DMS79 treated with DMSO at 0.1 percent for 48 hours (cell line): Measurements from ENCODE around the gene DIDO1.

Source experiments
- DNase-seq: peaks from one replicate; lab custom pipeline; 2025; lab: John Stamatoyannopoulos, UW

The DIDO1 gene

DNA sequence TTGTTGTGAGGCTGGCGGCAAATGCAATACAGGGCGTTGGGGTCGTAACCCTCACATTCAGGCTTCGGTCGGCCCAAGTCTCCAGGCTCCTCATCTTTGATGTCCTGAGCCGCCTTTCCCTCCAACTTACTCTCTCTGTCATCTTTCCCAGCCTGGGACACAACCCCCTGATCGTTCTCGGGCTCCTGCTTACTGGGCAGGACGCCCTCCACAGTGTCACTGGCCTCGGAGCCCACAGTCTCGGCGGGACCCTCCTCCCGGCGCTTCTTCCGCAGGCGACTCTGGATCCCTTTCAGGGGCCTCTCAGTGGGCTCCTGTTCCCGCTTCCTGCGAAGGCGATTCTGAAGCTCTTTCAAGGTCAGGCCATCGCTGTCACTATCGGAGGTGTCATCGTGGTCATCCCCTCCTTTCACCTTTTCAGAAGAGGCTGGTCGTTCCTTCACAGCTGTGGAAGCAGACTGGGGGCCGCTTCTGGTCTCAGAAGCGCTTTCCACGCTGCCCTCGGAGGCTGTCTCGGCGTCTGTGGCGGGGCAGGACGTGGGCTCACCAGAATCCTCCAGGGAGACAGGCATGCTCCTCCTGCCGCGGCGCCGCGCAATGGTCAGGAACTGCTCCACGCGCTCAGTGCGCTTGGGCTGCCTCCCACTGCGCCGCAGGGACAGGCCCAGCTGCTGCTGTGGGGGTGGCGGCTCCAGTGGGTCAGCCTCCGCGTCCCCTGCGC lies 15.4 kb downstream of the DIDO1 start:
- no peak for DNase-seq

DNA sequence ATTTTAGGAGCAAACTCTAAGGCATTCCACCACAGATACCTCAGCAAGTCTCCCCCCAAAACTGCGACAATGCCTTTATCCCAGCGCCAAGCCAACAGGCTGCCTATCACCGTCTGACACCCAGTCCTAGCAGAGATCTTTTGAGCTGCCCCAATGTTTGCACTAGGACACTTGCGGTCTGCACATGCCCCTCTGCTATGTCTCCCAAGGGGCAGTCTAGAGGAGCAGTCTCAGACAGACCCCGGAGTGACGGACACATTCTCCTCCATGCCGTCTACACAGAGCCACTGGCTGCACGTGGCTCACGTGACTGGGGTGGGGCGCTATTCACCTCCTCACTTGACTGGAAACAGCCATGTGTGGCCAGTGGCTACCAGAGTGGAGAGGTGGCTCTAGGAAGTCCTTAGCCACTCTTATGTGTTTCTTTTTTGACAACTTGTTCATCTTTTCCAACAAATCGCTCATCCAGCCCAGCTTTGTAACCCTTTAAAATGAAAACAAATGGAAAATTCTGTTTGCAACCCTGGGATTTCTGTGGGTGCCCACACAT lies 16.0 kb downstream of the DIDO1 start:
- no peak for DNase-seq

GRCh38 chr20:62908971-62909791 lies 17.1 kb downstream of the DIDO1 start:
- DNase-seq, result peak; percentile 39

- DNase-seq, result no peak
Observed at GRCh38 chr20:62907384-62908317, 18.7 kb downstream of the DIDO1 start.

- no peak for DNase-seq
Observed at GRCh38 chr20:62906647-62907375, 19.5 kb downstream of the DIDO1 start.

- DNase-seq, result no peak
Observed at GRCh38 chr20:62906209-62906608, 20.1 kb downstream of the DIDO1 start.

DNA sequence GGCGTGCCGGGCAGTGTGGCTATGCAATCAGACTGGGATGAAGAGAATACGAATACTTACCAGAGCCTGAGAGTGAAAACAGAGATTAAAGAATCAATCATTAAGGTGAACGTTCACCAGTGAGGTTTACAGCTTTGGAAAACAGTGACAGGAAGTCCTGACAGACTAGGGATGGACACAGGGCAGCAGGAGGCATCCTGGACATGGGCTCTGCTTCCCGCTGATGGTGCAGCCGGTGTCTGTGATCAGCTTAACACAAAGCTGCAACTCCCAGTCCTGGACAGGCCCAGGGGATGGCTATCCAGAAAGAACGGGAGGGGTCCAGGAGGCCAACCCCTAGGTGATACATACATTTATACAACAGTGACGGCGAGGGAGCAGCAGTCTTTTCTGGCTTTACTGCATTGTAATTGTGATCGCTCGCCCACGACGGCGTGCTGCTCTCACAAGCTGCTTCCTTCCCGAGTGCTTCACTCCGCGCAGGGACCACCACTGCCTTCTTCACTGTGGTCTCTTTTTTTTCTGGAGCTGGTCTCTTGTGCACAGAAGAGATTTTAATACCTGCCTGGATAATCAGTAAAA lies 20.7 kb downstream of the DIDO1 start:
- DNase-seq, result no peak

DNA sequence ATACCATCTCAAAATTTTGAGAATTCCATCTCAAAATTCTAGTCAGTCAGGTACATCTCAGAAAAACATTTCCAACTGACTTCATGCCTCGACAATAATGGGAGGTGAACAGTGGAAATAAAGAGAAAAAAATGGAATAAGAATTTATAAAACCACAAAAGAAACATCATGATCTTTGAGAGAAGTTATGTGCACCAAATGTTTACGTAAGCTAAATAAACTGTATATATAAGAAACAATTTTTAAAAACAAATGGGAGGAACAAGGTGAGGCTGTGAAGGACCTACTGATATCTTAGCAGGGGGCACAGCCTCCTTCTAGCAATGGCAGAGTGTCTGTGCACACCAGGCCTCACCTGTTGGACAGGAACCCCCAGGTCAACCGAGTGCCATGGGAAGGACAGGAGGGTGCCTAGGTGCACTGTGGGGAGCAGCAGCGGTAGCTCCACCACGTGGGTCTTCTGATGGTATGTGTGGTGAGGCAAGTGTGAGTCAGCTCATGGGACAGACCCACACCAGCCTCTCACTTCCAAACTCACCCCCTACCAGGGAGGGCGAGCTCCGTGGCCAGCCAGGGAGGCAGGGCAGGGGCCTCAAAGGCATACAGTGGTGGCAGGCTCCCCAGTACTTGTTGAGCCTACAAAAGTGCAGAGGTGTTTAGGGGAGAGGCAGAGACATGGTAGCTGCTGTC lies 23.2 kb downstream of the DIDO1 start:
- DNase-seq, result no peak

DNA sequence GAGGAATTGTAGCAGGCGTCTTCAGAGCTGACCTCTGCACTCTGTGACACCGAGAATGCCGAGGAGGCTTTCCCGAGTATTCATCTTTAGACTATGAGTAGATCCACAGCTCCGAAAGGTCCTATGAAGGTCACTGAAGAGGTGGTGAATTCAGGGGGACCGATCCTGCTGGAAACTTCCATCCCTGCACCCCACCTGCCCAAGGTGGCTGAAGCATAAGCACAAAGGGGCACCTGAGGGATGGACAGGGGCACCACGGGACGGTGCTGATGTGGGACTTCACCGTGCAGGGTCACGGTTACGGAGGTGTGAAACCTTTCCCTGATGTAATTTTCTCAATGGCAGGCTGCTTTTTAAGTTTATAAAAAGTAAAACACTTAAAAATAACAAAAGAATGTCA lies 24.4 kb downstream of the DIDO1 start:
- DNase-seq, result no peak

GRCh38 chr20:62900692-62901584 lies 25.4 kb downstream of the DIDO1 start:
- DNase-seq, result peak; percentile 35

DNA sequence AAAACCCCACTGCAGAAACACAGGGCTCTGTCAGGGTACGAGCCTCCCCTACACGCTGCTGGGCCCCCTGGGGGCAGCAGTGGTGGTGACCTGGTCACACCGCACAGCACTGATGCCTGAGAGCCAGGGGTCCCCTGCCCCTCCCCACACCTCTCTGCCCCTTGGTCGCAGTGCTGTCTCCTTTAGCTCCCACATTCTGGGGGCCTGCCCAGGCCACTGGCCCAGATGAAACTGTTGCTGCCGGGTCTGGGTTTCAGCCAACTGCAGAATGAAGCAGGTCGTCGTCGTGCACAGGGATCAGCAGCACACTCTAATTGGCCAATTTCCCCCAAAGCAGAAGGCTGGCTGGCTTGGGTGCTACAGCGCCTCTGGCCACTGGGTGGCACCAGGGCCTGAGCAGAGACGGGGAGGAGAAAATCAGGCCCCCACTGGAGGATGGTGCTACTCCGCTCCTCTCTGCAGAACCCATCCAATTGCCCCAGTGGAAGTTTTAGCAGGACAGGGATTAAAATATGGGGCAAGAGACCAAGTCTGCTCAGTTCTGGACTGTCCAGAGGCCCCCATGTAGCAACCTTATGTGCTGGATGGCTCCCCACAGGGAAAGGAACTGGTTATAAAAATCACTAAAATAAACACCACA lies 26.1 kb downstream of the DIDO1 start:
- DNase-seq, result peak; percentile 64

GRCh38 chr20:62899633-62900051 lies 26.7 kb downstream of the DIDO1 start:
- DNase-seq, result peak; percentile 30

DNA sequence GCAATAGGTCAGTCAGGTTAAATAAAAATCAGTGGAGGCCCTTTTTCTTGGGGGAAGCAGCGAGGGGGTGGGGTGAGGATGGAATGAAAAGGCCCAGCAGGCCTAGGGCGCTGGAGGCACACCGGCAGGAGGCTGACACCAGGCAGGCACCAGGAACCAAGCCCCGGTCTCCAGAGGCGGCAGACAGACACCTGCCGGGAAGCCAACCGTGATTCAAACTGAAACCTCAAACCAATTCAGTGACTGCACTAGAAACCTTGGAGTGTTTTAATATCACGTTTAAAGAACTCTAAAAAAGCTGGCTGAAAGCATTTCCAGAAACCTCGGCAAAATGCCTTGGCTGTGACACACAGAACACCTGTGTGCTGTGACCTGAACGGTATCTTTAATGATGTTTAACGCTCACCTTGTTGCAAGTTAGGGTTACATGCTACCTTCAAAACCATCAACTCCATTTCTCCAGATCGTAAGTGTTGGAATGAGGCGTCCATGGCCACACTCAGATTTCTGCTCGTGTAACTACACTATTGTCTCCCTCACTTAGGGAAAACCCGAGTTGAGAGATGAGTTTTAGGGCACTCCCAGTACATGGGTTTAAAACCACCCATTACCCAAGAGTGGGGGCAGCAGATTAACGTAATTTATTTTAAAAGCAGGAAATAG lies 27.2 kb downstream of the DIDO1 start:
- DNase-seq, result peak; percentile 60

DNA sequence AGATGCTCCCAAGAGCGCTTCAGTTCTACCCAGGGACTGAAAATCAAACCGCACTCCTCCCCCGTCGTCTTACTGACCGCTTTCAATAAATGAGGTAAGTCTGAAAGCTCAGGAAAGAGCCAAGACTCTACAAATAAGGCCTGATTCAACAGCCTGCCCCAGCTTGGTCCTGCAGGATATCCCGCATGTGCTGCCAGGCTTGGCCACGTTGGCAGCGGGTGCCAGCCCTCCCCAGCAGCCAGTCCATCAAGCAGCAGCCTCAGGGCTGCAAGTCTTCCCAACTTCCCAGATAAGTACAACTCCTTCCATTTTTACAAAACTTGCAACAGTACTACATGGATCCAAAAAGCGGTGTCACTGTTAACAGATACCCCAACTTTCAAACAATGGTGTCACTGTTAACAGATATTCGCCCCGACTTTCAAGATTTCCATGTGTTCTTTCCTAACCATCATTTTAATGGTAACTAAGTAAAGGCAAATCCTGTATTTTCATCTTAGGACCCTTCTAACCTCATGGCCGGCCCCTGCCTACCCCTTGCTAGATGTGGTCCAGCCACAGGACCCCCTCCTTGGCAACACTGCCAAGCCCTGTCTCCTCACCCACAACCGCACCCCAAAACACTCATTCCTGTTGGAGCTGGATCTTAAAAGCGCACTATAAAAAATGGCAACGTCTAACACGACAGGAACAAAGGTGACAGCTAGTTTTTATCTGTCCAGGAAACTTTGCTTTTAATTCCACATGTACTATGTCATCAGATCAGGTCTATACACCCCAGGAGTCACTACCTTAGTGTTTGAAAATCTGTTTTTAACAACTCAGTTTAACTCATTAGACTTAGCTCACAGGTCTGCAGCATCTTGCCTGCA lies 28.0 kb downstream of the DIDO1 start:
- DNase-seq, result no peak

DNA sequence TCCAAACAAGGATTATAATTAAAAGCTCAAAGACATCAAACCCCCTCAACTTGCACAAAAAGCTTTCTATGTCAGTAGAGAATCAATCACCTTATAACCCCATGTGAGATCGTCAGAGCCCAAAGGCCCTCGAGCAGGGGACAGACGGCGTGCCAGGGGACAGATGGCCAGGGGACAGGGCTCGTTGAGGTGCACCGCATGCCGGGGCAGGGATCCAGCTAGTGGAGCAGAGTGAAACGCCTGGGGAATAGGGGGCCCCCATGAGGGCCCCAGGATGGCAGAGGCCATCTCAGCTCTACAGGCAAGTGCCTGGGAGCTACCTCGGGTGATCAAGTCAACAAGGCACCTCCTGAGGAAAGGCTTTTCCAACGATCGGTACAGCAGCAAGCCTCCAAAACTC lies 28.6 kb downstream of the DIDO1 start:
- no peak for DNase-seq

GRCh38 chr20:62896526-62896925 lies 29.8 kb downstream of the DIDO1 start:
- peak; percentile 83 for DNase-seq

- no peak for DNase-seq
Observed at GRCh38 chr20:62895539-62895938, 30.8 kb downstream of the DIDO1 start.
